ENCODE measurements around the gene SNRPN.

The SNRPN gene

DNA sequence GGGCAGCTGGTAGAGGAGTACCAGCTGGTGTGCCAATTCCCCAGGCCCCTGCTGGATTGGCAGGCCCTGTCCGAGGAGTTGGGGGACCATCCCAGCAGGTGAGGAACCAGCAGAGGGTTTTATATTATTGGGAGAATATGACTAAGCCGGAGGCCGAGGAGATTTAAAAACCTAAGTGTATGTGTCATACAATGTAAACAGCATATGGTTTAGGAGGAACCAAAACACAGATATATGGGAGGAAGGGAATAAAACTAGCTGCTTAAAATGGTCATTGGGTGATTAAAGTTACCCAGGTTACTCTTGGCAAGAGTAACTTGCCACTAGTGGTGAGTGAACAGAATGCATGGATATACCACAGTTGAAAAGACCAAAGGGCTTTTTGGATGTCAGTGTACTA, 22.1 kb downstream of the SNRPN start:
- TF ChIP-seq, protein P1, sequence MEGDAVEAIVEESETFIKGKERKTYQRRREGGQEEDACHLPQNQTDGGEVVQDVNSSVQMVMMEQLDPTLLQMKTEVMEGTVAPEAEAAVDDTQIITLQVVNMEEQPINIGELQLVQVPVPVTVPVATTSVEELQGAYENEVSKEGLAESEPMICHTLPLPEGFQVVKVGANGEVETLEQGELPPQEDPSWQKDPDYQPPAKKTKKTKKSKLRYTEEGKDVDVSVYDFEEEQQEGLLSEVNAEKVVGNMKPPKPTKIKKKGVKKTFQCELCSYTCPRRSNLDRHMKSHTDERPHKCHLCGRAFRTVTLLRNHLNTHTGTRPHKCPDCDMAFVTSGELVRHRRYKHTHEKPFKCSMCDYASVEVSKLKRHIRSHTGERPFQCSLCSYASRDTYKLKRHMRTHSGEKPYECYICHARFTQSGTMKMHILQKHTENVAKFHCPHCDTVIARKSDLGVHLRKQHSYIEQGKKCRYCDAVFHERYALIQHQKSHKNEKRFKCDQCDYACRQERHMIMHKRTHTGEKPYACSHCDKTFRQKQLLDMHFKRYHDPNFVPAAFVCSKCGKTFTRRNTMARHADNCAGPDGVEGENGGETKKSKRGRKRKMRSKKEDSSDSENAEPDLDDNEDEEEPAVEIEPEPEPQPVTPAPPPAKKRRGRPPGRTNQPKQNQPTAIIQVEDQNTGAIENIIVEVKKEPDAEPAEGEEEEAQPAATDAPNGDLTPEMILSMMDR (conservative IDR thresholded peaks at IDR 0.05) = no peak
- H3K27ac ChIP-seq = no peak overlapping the region

DNA sequence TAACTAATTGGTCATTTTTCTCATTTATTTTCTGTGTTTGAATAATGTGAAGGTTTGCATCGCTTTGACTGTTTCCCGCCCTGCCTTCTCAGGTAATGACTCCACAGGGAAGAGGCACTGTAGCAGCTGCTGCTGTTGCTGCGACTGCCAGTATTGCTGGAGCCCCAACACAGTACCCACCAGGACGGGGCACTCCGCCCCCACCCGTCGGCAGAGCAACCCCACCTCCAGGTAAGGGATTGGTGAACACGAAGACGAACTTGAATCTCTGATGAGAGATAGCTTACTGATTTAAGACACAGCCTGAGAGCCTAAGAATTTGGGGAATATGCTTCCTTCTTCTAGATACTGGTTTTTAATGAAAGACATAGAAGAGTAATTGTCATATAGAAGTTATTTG, 22.9 kb downstream of the SNRPN start:
- no peak overlapping the region for H3K27ac ChIP-seq
- TF ChIP-seq, protein P1 (conservative IDR thresholded peaks at IDR 0.05) = no peak

DNA sequence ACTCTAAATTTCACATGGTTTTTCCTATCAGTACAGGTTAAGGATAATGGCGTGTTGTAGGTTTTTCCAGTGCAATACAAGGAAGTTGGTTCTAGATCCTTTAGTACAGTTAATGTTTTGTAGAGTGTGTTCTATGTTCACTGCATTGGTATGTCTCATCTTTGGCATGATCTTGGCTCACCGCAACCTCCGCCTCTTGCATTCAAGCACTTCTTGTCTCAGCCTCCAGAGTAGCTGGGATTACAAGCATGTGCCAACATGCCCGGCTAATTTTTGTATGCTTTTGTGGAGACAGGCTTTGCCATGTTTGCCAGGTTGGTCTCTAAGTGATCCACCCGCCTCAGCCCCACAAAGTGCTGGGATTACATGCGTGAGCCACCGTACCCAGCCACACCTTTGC, 30.4 kb downstream of the SNRPN start:
- H3K27ac ChIP-seq = no peak overlapping the region
- TF ChIP-seq, protein P1 (conservative IDR thresholded peaks at IDR 0.05) = no peak

DNA sequence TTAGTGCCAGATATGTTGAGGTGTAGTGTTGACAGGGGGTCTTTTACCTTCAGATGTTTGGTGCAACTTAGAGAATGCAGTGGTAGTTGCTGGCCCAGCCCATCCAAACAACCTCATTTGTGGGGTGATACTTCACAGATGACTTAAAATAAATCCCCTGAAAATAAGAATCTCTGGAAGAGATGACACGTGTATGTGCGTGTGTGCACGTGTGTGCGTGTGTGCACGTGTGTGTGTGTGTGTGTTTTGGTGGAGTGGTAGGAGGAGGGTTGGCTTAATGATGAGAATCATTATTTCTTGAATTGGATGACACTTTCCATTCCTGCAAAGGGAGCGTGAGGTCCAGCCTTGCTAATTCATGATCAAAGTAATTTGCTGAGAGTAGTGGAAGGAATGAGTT, 31.9 kb downstream of the SNRPN start:
- no peak overlapping the region for H3K27ac ChIP-seq
- TF ChIP-seq, protein P1 (conservative IDR thresholded peaks at IDR 0.05) = no peak

DNA sequence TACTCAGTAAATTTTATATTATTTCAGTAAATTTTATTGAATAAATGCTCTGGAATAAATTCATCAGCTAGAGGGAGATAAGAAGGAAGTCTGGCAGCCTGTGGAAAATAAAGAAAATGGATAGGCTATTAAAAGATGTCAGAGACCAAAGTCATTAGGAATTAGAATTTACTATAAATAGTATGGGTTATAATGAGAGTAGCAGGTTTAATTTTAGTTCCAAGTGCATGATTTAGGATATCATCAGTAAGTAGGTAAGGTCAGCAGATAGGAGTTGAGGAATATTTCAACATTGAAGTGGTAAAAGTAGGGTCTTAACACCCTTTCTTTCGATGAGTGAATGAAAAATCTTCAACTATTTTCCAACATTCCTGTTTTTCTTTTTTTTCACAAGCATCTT, 64.6 kb downstream of the SNRPN start:
- TF ChIP-seq, protein P1 (conservative IDR thresholded peaks at IDR 0.05) = no peak
- no peak overlapping the region for H3K27ac ChIP-seq

DNA sequence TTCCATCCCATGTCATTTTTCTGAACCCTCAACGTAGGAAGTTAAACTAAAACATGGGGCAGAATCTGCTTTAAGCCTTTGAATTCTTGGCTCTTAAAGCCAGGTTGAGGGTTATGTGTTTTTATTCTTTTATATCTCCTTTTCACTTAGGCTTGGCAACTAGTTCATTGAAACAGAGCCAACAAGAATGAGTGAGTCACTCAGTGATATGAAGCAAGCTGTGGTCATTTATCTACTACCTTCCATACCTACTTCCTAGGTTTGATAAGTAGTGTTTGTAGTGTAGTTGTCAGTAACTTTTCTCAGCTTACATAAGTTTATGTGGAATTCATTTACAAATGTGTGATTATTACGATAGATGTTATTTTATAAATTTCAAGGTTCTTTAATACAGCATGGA, 67.4 kb downstream of the SNRPN start:
- TF ChIP-seq, protein P1 (conservative IDR thresholded peaks at IDR 0.05) = no peak
- no peak overlapping the region for H3K27ac ChIP-seq

Data from VCaP (cell line).